Measurements from ENCODE around the gene KIAA0040. TPM values are rescaled to one million over a fixed set of nuclear protein-coding genes. Genes with fewer than 3 reads are reported as not detected.

Gene KIAA0040
- total RNA-seq, 4 donors from 2014 or later: 13.4 to 21.6 (median 19.8) TPM

DNA sequence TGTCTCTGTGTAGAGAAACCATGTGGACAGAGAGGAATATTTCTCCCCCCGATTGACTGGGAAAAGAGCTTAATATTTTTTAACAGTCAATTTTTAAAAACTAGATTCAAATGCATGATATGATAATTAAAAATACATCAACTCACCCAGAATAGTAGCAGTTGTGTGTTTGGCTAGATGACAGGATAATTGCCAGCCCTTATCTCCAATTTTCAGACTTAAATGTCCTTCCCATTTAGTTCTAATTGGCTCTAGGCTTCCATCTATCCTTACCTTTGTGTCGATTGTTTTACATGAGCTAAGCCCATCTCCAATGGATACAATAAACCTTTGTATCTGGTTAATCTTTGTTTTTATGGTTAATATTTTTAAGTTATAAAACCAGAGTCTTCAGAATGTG is 23.9 kb upstream of the KIAA0040 start:
- no peaks in the 10 kb centered on the region for H3K36me3 ChIP-seq
- H3K27ac ChIP-seq: no peak overlapping the region
- WGBS: 86% methylated on average over 2 of the region's 2 CpGs
- TF ChIP-seq POLR2AphosphoS5 (IDR thresholded peaks at IDR 0.05) (no peak), POLR2A (IDR thresholded peaks at IDR 0.05) (no peak), EP300 (IDR thresholded peaks at IDR 0.05) (no peak)
- TF ChIP-seq, protein P1, sequence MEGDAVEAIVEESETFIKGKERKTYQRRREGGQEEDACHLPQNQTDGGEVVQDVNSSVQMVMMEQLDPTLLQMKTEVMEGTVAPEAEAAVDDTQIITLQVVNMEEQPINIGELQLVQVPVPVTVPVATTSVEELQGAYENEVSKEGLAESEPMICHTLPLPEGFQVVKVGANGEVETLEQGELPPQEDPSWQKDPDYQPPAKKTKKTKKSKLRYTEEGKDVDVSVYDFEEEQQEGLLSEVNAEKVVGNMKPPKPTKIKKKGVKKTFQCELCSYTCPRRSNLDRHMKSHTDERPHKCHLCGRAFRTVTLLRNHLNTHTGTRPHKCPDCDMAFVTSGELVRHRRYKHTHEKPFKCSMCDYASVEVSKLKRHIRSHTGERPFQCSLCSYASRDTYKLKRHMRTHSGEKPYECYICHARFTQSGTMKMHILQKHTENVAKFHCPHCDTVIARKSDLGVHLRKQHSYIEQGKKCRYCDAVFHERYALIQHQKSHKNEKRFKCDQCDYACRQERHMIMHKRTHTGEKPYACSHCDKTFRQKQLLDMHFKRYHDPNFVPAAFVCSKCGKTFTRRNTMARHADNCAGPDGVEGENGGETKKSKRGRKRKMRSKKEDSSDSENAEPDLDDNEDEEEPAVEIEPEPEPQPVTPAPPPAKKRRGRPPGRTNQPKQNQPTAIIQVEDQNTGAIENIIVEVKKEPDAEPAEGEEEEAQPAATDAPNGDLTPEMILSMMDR (IDR thresholded peaks at IDR 0.05): no peak
- peaks cover 5% of the 10 kb centered on the region for H3K4me1 ChIP-seq
- peaks cover 4% of the 10 kb centered on the region for H3K9me3 ChIP-seq
- DNase-seq (ENCODE audit: low spot score in 2 of 2): no peak
- no peaks in the 10 kb centered on the region for H3K27me3 ChIP-seq
- no peak overlapping the region for H3K4me3 ChIP-seq

DNA sequence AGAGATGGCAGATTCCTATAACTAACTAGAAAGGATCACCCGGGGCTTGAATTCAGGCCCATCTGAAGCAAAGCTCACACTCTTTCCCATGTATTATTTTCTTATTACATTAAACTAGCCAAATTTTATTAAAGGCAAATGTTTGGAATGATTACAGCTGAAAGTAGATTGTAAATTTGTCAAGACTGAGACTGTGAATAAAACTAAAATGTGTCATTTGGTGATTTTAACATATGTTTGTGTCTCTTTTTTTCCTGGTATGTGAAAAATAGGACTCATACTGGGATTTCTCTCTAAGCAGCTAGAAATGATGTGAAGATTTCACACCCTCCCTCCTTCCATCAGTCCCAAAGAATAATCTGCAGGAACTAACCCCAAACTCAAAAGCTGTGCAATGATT is 19.1 kb upstream of the KIAA0040 start:
- no peaks in the 10 kb centered on the region for H3K4me1 ChIP-seq
- no peak overlapping the region for H3K4me3 ChIP-seq
- no peak for TF ChIP-seq POLR2A (IDR thresholded peaks at IDR 0.05)
- TF ChIP-seq, protein P1 (IDR thresholded peaks at IDR 0.05): no peak
- no peak for TF ChIP-seq POLR2AphosphoS5 (IDR thresholded peaks at IDR 0.05)
- TF ChIP-seq EP300 (IDR thresholded peaks at IDR 0.05): no peak
- H3K36me3 ChIP-seq: no peaks in the 10 kb centered on the region
- DNase-seq (ENCODE audit: low spot score in 2 of 2): no peak
- no peak overlapping the region for H3K27ac ChIP-seq
- 72% methylated on average over 1 of the region's 1 CpG for WGBS
- H3K9me3 ChIP-seq: peaks cover 4% of the 10 kb centered on the region
- no peaks in the 10 kb centered on the region for H3K27me3 ChIP-seq

DNA sequence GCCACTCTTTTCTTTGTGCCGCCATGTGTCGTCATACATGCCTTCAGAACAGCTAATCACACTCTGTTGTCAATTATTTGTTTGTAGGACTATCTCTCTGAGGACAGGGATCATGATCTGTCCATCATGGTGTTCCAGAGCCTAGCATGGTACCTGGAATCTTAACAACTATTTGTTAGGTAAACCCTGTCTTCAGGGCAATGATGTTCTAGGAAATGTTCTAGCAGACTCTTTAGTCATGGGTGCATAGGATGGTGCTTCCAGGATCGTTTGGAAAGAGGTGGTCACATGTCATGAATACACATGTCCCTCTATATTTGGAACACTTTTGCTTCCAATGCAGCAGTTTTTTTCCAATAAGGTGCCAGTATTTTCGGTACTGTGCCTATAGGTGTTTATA is 18.2 kb upstream of the KIAA0040 start:
- 68% methylated on average over 4 of the region's 4 CpGs for WGBS
- Histone ChIP-seq H3K27me3 (no peaks in the 10 kb centered on the region), H3K4me3 (no peak overlapping the region), H3K9me3 (peaks cover 4% of the 10 kb centered on the region), H3K36me3 (no peaks in the 10 kb centered on the region), H3K4me1 (no peaks in the 10 kb centered on the region), H3K27ac (no peak overlapping the region)
- TF ChIP-seq EP300 (IDR thresholded peaks at IDR 0.05) (no peak), POLR2A (IDR thresholded peaks at IDR 0.05) (no peak)
- TF ChIP-seq, protein P1 (IDR thresholded peaks at IDR 0.05): no peak
- DNase-seq (ENCODE audit: low spot score in 2 of 2): no peak

DNA sequence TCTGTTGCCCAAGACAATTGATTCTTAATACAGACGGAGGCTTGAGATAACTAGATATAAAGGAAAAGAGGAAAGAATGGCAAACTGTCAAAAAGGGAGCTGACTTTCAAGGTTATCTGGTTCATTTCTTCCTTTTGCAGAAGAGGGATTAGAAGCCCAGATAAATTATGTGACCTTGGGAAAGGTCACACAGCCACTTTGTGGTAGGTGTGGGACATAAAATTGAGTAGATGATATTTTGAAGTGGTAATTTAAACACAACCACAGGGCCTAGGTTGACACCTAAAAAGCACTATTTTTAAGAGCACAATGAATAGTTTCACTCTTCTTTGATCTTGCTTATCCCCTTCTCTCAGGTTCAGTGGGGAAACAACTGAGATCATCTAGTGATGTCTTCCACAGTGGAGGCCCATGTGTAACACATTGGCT is 16.9 kb upstream of the KIAA0040 start:
- WGBS: 74% methylated on average over 1 of the region's 1 CpG
- TF ChIP-seq POLR2A (IDR thresholded peaks at IDR 0.05) (no peak), EP300 (IDR thresholded peaks at IDR 0.05) (no peak), POLR2AphosphoS5 (IDR thresholded peaks at IDR 0.05) (no peak)
- TF ChIP-seq, protein P1 (IDR thresholded peaks at IDR 0.05): no peak
- Histone ChIP-seq H3K9me3 (peaks cover 4% of the 10 kb centered on the region), H3K27me3 (no peaks in the 10 kb centered on the region), H3K4me3 (no peak overlapping the region), H3K36me3 (no peaks in the 10 kb centered on the region), H3K4me1 (no peaks in the 10 kb centered on the region), H3K27ac (no peak overlapping the region)
- no peak for DNase-seq (ENCODE audit: low spot score in 2 of 2)

DNA sequence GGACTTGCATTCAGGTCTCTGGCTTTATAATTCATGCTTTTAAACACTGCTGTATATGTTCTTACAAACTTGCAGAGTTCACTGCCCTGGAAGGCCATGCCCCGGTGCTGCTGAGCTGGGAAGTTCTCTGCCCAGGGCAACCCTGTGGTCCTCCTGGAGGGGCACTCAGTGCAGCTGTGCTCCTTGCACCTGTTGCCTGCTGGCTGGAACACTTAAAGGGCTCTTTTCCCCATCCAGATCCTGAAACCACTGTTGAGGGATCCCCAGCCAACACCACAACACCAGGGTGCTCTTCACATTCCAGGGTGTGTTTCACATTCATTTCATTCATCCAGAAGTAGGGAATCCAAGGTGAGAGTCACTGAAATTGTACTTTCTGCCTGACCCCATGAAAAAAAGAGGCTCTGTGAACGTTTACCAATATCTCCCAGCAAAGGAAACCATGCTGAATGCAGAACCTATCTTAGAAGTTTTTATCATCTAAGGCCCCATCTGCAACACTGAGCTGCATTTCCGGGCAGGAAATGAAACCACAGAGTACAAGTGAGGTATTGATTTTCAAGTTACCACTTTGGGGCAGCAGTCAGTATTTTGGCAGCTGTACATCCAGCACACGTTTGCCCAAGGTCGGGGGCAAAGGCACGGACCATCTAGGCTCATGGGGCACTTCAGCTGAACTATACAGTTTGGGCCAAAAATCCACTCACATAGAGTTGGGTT is 16.4 kb upstream of the KIAA0040 start:
- no peaks in the 10 kb centered on the region for H3K27me3 ChIP-seq
- H3K9me3 ChIP-seq: peaks cover 4% of the 10 kb centered on the region
- H3K27ac ChIP-seq: no peak overlapping the region
- no peak for DNase-seq (ENCODE audit: low spot score in 2 of 2)
- no peaks in the 10 kb centered on the region for H3K4me1 ChIP-seq
- no peak for TF ChIP-seq POLR2A (IDR thresholded peaks at IDR 0.05)
- TF ChIP-seq EP300 (IDR thresholded peaks at IDR 0.05): no peak
- TF ChIP-seq, protein P1 (IDR thresholded peaks at IDR 0.05): no peak
- TF ChIP-seq POLR2AphosphoS5 (IDR thresholded peaks at IDR 0.05): no peak
- H3K36me3 ChIP-seq: no peaks in the 10 kb centered on the region
- no peak overlapping the region for H3K4me3 ChIP-seq
- 64% methylated on average over 6 of the region's 6 CpGs for whole genome bisulfite sequencing
